HG03342 (cell line): ENCODE data around the gene AGPS.
A peak's percentile ranks its signal among the peaks of the same experiment; 100 is the strongest.

Source experiments
- ATAC-seq: cut with Tn5 transposase; IDR thresholded peaks from one replicate; pipeline ENCODE4 v1.9.1; 2021; ENCODE audit warnings: mild to moderate bottlenecking, moderate library complexity; ENCODE audit not compliant: unreplicated experiment

The AGPS gene

GRCh38 chr2:177520324-177520723 is 127.8 kb downstream of the AGPS start:
- ATAC-seq: no peak

- ATAC-seq: no peak
Observed at GRCh38 chr2:177523781-177524180, 131.2 kb downstream of the AGPS start.

- no peak for ATAC-seq
Observed at GRCh38 chr2:177525351-177525924, 132.9 kb downstream of the AGPS start.

GRCh38 chr2:177528351-177528933 is 135.9 kb downstream of the AGPS start:
- ATAC-seq: no peak

GRCh38 chr2:177529166-177529565 is 136.6 kb downstream of the AGPS start:
- ATAC-seq: no peak

GRCh38 chr2:177530561-177530960 is 138.0 kb downstream of the AGPS start:
- ATAC-seq: no peak

GRCh38 chr2:177531706-177532105 is 139.1 kb downstream of the AGPS start:
- ATAC-seq: no peak

- no peak for ATAC-seq
Observed at GRCh38 chr2:177532567-177532966, 140.0 kb downstream of the AGPS start.

- ATAC-seq: no peak
Observed at GRCh38 chr2:177533253-177533652, 140.7 kb downstream of the AGPS start.

GRCh38 chr2:177535000-177535399 is 142.4 kb downstream of the AGPS start:
- ATAC-seq: no peak

- no peak for ATAC-seq
Observed at GRCh38 chr2:177535958-177536504, 143.5 kb downstream of the AGPS start.

GRCh38 chr2:177537213-177537612 is 144.6 kb downstream of the AGPS start:
- ATAC-seq: no peak

GRCh38 chr2:177537636-177538035 is 145.1 kb downstream of the AGPS start:
- ATAC-seq: no peak

GRCh38 chr2:177538323-177538722 is 145.8 kb downstream of the AGPS start:
- no peak for ATAC-seq

- no peak for ATAC-seq
Observed at GRCh38 chr2:177540283-177540682, 147.7 kb downstream of the AGPS start.

GRCh38 chr2:177541258-177541991 is 148.9 kb downstream of the AGPS start:
- ATAC-seq: no peak

- ATAC-seq: no peak
Observed at GRCh38 chr2:177542396-177542795, 149.8 kb downstream of the AGPS start.

- ATAC-seq: no peak
Observed at GRCh38 chr2:177543007-177543760, 150.6 kb downstream of the AGPS start.

GRCh38 chr2:177545143-177545542 is 152.6 kb downstream of the AGPS start:
- no peak for ATAC-seq

- ATAC-seq: no peak
Observed at GRCh38 chr2:177545981-177546585, 153.5 kb downstream of the AGPS start.

GRCh38 chr2:177547122-177547521 is 154.5 kb downstream of the AGPS start:
- peak; percentile 89 for ATAC-seq
